Activated T-cell treated with anti-CD3 and anti-CD28 coated beads, Interleukin-2, amount 50 U/mL, for 72 hours (primary cell): ENCODE results near the gene ZNF710. TPM values are rescaled to one million over a fixed set of nuclear protein-coding genes. Genes with fewer than 3 reads are reported as not detected.
"Not testable (repeated sequence)": the region's sequence is repeated elsewhere in the genome, so short reads cannot be mapped to it uniquely, and the experiment has no call there.

ENCODE experiments used
- ATAC-seq, 2 donors: fragments of 150-1000 bp; cut with Tn5 transposase; replicated peaks in 1 of 2; 2 replicates each; pipeline ENCODE4 v1.10.0; 2021; ENCODE audit warnings: moderate library complexity in 2 of 2, mild to moderate bottlenecking in 1 of 2
- DNase-seq, 2 donors: peaks; one replicate each; pipeline ENCODE4 v3.0.0; 2021 to 2022; ENCODE audit warnings: mixed read lengths in 1 of 2
- H3K27ac Mint-ChIP-seq: one replicate; pipeline ENCODE4 v1.8.0; 2022; ENCODE audit warnings: mild to moderate bottlenecking, moderate library complexity, mixed read lengths
- H3K27me3 Mint-ChIP-seq: one replicate; pipeline ENCODE4 v1.8.0; 2022; ENCODE audit warnings: low read depth, mixed read lengths
- H3K36me3 Mint-ChIP-seq, 2 donors: one replicate each; pipeline ENCODE4 v1.8.0; 2022; ENCODE audit warnings: mixed read lengths in 2 of 2, mild to moderate bottlenecking in 1 of 2; ENCODE audit not compliant: insufficient read depth in 2 of 2
- H3K4me1 Mint-ChIP-seq: one replicate; pipeline ENCODE4 v1.8.0; 2022; ENCODE audit warnings: low read depth, mixed read lengths
- H3K4me3 Mint-ChIP-seq, 2 donors: one replicate each; pipeline ENCODE4 v1.8.0; 2022; ENCODE audit warnings: mild to moderate bottlenecking in 2 of 2, mixed read lengths in 2 of 2, moderate library complexity in 2 of 2
- H3K9me3 Mint-ChIP-seq, 2 donors: one replicate each; pipeline ENCODE4 v1.8.0; 2022; ENCODE audit warnings: mixed read lengths in 2 of 2
- total RNA-seq, 2 donors: library from RNA; stranded (reverse); gene quantifications; one replicate each; pipeline ENCODE4 v1.2.3, GENCODE V29; 2022

ZNF710 gene
- total RNA-seq, 2 donors from 2014 or later = 26.6 to 32.3 TPM

DNA sequence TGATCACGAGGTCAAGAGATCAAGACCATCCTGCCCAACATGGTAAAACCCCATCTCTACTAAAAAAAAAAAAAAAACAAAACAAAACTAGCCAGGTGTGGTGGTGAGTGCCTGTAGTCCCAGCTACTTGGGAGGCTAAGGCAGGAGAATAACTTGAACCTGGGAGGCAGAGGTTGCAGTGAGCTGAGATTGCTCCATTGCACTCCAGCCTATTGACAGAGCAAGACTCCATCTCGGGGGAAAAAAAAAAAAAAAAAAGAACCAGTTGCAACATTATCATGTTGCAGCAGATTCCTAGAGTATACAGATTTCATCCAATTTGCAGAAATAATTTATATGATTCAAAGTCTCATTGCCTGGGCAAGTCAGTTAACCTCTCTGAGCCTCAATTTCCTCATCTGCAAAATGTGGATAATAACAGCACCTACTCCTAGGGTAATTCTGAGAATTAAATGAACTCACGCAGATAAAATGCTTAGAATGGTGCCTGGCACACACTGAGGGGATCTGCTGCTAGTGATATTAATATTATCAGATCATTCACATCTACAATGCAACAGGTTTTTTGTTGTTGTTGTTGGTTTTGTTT lies 108.1 kb downstream of the ZNF710 start:
- not testable (repeated sequence) for H3K9me3 Mint-ChIP-seq, H3K27me3 Mint-ChIP-seq, DNase-seq, H3K4me3 Mint-ChIP-seq, ATAC-seq, H3K36me3 Mint-ChIP-seq, H3K4me1 Mint-ChIP-seq, H3K27ac Mint-ChIP-seq

GRCh38 chr15:90113166-90113565 lies 112.0 kb downstream of the ZNF710 start:
- Mint-ChIP-seq H3K36me3 (peaks cover 2 to 7% of the 10 kb centered on the region in 2 donors), H3K9me3 (peaks cover 5 to 7% of the 10 kb centered on the region in 2 donors), H3K27ac (no peak overlapping the region), H3K4me1 (no peaks in the 10 kb centered on the region), H3K27me3 (no peaks in the 10 kb centered on the region), H3K4me3 (no peak overlapping the region)
- ATAC-seq (no peak), DNase-seq (no peak)

DNA sequence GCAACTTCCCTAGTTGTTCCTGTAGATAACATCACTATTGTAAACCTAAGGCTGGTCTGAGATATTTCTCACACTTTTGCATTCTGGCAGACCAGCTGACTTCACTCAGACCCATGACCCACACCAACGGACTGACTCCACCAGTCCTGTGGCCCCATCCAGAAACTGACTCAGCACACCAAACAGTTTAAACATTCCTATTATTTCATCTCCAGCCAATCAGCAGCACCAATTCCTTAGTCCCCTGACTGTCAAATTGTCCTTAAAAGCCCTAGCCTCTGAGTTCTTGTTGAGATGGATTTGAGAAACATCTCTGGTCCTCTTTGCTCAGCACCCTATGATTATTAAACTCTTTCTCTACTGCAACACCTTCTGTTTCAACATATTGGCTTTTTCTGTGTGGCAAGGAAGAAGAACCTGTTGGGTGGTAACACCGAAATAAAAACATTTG lies 113.4 kb downstream of the ZNF710 start:
- Mint-ChIP-seq H3K36me3 (peaks cover 2 to 7% of the 10 kb centered on the region in 2 donors), H3K4me3 (no peak overlapping the region), H3K9me3 (peaks cover 5 to 7% of the 10 kb centered on the region in 2 donors), H3K27ac (no peak overlapping the region), H3K27me3 (no peaks in the 10 kb centered on the region), H3K4me1 (no peaks in the 10 kb centered on the region)
- no peak for ATAC-seq
- no peak for DNase-seq

DNA sequence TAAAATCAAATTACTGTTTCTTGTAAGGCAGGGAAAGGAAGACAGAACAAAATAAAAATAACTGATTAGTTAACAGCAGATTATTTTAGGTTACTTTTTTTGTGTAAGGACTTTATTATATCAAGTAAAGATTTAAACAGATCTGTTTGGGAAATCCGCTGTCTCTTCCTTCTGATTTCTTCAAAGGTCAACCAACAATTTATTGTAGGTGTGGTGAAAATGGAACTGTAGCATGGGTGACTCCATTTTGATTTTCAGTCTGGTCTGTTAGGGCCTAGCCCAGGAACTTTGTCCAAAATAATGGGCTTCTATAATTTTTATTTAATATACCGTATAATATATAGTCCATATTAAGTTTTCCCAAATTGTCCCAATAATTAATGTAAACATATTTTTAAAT lies 114.7 kb downstream of the ZNF710 start:
- Mint-ChIP-seq H3K9me3 (peaks cover 5 to 7% of the 10 kb centered on the region in 2 donors), H3K27ac (no peak overlapping the region), H3K27me3 (no peaks in the 10 kb centered on the region), H3K4me1 (no peaks in the 10 kb centered on the region), H3K36me3 (peaks cover 2 to 7% of the 10 kb centered on the region in 2 donors), H3K4me3 (no peak overlapping the region)
- ATAC-seq = no peak
- no peak for DNase-seq

DNA sequence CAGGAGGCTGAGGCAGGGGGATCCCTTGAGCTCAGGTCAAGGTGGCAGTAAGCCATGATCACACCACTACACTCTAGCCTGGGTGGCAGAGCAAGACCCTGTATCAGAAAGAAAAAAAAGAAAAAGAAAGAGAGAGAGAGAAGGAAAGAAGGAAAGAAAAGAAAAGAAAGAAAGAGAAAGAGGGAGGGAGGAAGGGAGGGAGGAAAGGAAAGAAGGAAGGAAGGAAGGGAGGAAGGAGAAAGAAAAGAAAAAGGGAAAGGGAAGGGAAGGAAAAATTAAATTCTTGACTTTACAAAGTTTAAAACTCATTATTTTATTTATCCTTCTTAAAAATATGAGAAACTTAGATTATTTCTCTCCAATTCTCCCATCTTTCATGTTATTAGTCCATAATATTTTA lies 118.2 kb downstream of the ZNF710 start:
- no peak overlapping the region for H3K27ac Mint-ChIP-seq
- H3K9me3 Mint-ChIP-seq = peaks cover 2 to 5% of the 10 kb centered on the region in 2 donors
- no peaks in the 10 kb centered on the region for H3K4me1 Mint-ChIP-seq

GRCh38 chr15:90121086-90121485 lies 120.0 kb downstream of the ZNF710 start:
- H3K27ac Mint-ChIP-seq = no peak overlapping the region
- peaks cover 1% of the 10 kb centered on the region in 2 donors for H3K9me3 Mint-ChIP-seq
- peaks cover 0 to 1% of the 10 kb centered on the region in 2 donors for H3K36me3 Mint-ChIP-seq

More for the DNA sequence above, 118.2 kb downstream of the ZNF710 start:
- H3K4me3 Mint-ChIP-seq = no peak overlapping the region
- H3K36me3 Mint-ChIP-seq = peaks cover 0 to 4% of the 10 kb centered on the region in 2 donors
- DNase-seq (no peak), ATAC-seq (no peak)
- H3K27me3 Mint-ChIP-seq = no peaks in the 10 kb centered on the region

DNA sequence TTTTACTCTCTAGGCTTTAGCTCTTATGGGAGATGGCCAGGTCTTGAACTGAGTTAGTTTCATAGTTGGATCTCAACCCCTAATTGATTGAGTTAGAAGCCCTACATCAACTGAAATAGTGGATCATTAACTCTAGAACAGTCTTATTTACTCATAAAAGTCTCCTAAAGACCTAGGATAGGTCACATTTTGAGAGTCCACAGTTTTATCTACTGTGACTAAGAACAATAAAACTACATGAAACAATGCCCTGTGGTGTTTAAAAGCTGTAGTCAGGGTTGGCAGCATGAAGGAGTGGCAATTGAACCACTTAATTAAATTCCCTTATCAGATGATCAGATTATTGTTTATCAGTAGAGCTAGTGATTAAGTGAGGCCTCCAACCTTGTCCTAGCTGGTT lies 123.4 kb downstream of the ZNF710 start:
- ATAC-seq (no peak), DNase-seq (no peak)
- Mint-ChIP-seq H3K4me1 (no peaks in the 10 kb centered on the region), H3K4me3 (no peak overlapping the region), H3K36me3 (no peaks in the 10 kb centered on the region), H3K9me3 (no peaks in the 10 kb centered on the region), H3K27ac (no peak overlapping the region), H3K27me3 (no peaks in the 10 kb centered on the region)

More at GRCh38 chr15:90121086-90121485, 120.0 kb downstream of the ZNF710 start:
- H3K4me3 Mint-ChIP-seq = no peak overlapping the region
- no peaks in the 10 kb centered on the region for H3K4me1 Mint-ChIP-seq
- no peak for DNase-seq
- no peaks in the 10 kb centered on the region for H3K27me3 Mint-ChIP-seq
- ATAC-seq = no peak

DNA sequence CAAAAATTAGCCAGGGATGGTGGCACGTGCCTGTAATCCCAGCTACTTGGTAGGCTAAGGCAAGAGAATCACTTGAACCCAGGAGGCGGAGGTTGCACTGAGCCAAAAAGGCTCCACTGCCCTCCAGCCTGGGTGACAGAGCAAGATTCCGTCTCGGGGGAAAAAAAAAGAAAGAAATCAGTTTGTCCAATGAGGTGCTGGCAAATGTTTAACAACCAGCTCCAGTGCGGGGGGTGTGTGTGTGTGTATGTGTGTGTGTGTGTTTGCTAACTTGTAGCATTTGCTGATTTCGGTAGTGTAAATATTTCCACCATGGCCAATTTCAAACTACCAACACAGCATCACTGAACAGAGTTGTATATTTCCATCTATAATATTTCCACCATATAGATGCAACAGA lies 124.9 kb downstream of the ZNF710 start:
- no peak for ATAC-seq
- H3K27me3 Mint-ChIP-seq = no peaks in the 10 kb centered on the region
- H3K36me3 Mint-ChIP-seq = no peaks in the 10 kb centered on the region
- DNase-seq = no peak
- H3K27ac Mint-ChIP-seq = no peak overlapping the region
- no peaks in the 10 kb centered on the region for H3K4me1 Mint-ChIP-seq
- H3K4me3 Mint-ChIP-seq = no peak overlapping the region
- H3K9me3 Mint-ChIP-seq = no peaks in the 10 kb centered on the region

- no peaks in the 10 kb centered on the region for H3K36me3 Mint-ChIP-seq
- no peak overlapping the region for H3K27ac Mint-ChIP-seq
- DNase-seq = no peak
- H3K4me1 Mint-ChIP-seq = no peaks in the 10 kb centered on the region
- no peak for ATAC-seq
- no peaks in the 10 kb centered on the region for H3K27me3 Mint-ChIP-seq
- no peak overlapping the region for H3K4me3 Mint-ChIP-seq
- H3K9me3 Mint-ChIP-seq = no peaks in the 10 kb centered on the region
Observed at GRCh38 chr15:90126596-90127435, 125.7 kb downstream of the ZNF710 start.

DNA sequence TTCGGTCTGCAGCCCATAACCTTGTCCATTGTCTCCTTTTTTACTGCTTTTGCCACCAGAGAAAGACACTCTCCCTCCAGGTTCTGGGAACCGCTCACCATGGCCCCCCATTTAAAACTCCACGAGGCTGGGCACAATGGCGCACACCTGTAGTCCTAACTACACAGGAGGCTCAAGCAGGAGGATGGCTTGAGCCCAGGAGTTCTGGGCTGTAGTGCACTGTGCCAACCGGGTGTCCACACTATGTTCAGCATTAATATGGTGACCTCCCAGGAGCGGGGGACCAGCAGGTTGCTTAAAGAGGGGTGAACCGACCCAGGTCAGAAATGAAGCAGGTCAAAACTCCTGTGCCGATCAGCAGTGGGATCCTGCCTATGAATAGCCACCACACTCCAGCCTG lies 129.2 kb downstream of the ZNF710 start:
- Mint-ChIP-seq H3K27me3 (peaks cover 6% of the 10 kb centered on the region), H3K27ac (no peak overlapping the region), H3K4me1 (no peaks in the 10 kb centered on the region), H3K9me3 (no peaks in the 10 kb centered on the region), H3K36me3 (no peaks in the 10 kb centered on the region), H3K4me3 (no peak overlapping the region)
- DNase-seq = no peak
- no peak for ATAC-seq

Other genes starting within 250 kb of the ZNF710 start
- gene MESP2, start 225.0 kb upstream of the ZNF710 start, total RNA-seq = not detected
- under 1 TPM; 0.28 to 0.43 TPM for gene ANPEP, start 186.5 kb upstream of the ZNF710 start, total RNA-seq
- 10 to 100 TPM; 28.5 to 40.2 TPM for gene AP3S2, start 107.3 kb upstream of the ZNF710 start, total RNA-seq
- not detected for gene ARPIN, start 88.4 kb upstream of the ZNF710 start, total RNA-seq
- 100 to 1,000 TPM; 123 to 170 TPM for gene IDH2, start 101.1 kb downstream of the ZNF710 start, total RNA-seq
- gene SEMA4B, start 200.0 kb downstream of the ZNF710 start, total RNA-seq = 10 to 100 TPM; 14.2 to 15.5 TPM
- gene CIB1, start 232.6 kb downstream of the ZNF710 start, total RNA-seq = 100 to 1,000 TPM; 135 to 136 TPM
- 1 to 10 TPM; 5.8 to 7.0 TPM for gene GDPGP1, start 232.9 kb downstream of the ZNF710 start, total RNA-seq
- 1 to 10 TPM in 1 of 2 donors, under 1 TPM in 1; 0.24 to 1.9 TPM for gene TTLL13, start 248.2 kb downstream of the ZNF710 start, total RNA-seq